HCT116 (cell line): Measurements from ENCODE around the gene KRT28.

Experiments
- CTCF ChIP-seq, 3 experiments: fragments of 200-600 bp in 1 of 3; sonication (generic) in 1 of 3; IDR thresholded peaks in 2 of 3; conservative IDR thresholded peaks in 1 of 3; 2 replicates each; pipeline ENCODE4 v1.5.1; 2012 to 2017; ENCODE audit warnings: low read depth in 2 of 3, low read length in 2 of 3, antibody characterized with exemption in 1 of 3, borderline replicate concordance in 1 of 3, control low read depth in 1 of 3, mild to moderate bottlenecking in 1 of 3, mixed read lengths in 1 of 3, mixed run types in 1 of 3, moderate library complexity in 1 of 3; ENCODE audit not compliant: insufficient read depth in 1 of 3
- ELF1 ChIP-seq: IDR thresholded peaks from 2 replicates; pipeline ENCODE4 v1.6.1; 2012; ENCODE audit warnings: low read depth, borderline replicate concordance
- MAX ChIP-seq: IDR thresholded peaks from 2 replicates; pipeline ENCODE4 v1.6.1; 2012
- POLR2A ChIP-seq: IDR thresholded peaks from 2 replicates; pipeline ENCODE4 v1.7.0; 2011; ENCODE audit warnings: borderline replicate concordance; ENCODE audit not compliant: insufficient read depth, insufficient read length; ENCODE audit errors: extremely low read depth
- POLR2AphosphoS5 ChIP-seq: IDR thresholded peaks from 2 replicates; pipeline ENCODE4 v1.6.1; 2011; ENCODE audit warnings: mild to moderate bottlenecking, low read depth, low read length, moderate library complexity
- RAD21 ChIP-seq: IDR thresholded peaks from 2 replicates; pipeline ENCODE4 v1.6.1; 2012; ENCODE audit warnings: low read depth, mild to moderate bottlenecking
- SP1 ChIP-seq: IDR thresholded peaks from 2 replicates; pipeline ENCODE4 v1.6.1; 2012; ENCODE audit warnings: low read depth

- TF ChIP-seq POLR2A (no peak), CTCF (IDR thresholded peaks at IDR 0.05 in 2 of 3, conservative IDR thresholded peaks at IDR 0.05 in 1 of 3; ENCODE audit: borderline replicate concordance in 1 of 3, insufficient read depth in 1 of 3, low read depth in 2 of 3, low read length in 2 of 3) (no peak), ELF1 (no peak), SP1 (no peak), POLR2AphosphoS5 (no peak), RAD21 (no peak), MAX (no peak)
These were observed 46.0 kb downstream of the KRT28 start for GRCh38 chr17:40753804-40754203.
